CD4-positive, alpha-beta memory T cell (primary cell): Measurements from ENCODE around the gene SYNPO. TPM values are rescaled to one million over a fixed set of nuclear protein-coding genes. Genes with fewer than 3 reads are reported as not detected.

ENCODE experiments used
- CTCF ChIA-PET: fragments of 350-600 bp; sonication (Branson Sonifier 250); formaldehyde crosslinking; loops from one replicate; lab custom pipeline; 2021; ENCODE audit warnings: inconsistent platforms; ENCODE audit not compliant: partially characterized antibody; lab: Charles Lee
- POLR2A ChIA-PET: fragments of 350-600 bp; sonication (Branson Sonifier 250); formaldehyde crosslinking; loops from one replicate; lab custom pipeline; 2021; ENCODE audit not compliant: partially characterized antibody; lab: Charles Lee
- DNase-seq, 5 donors: peaks; one replicate each; pipeline versions ENCODE4 v3.0.0 to v3.0.0-alpha.2; 2020 to 2022; ENCODE audit warnings: mixed read lengths in 1 of 5
- H3K27ac ChIP-seq: one replicate; pipeline ENCODE4 v1.7.0; 2013; ENCODE audit warnings: low read depth, low read length
- H3K27me3 ChIP-seq: 2 replicates; pipeline ENCODE4 v1.7.0; 2013; ENCODE audit warnings: mild to moderate bottlenecking, low read length, moderate library complexity; ENCODE audit not compliant: insufficient read depth
- H3K36me3 ChIP-seq: 2 replicates; pipeline ENCODE4 v1.7.0; 2013; ENCODE audit warnings: mild to moderate bottlenecking, low read length, moderate library complexity; ENCODE audit not compliant: insufficient read depth
- H3K4me1 ChIP-seq: 2 replicates; pipeline ENCODE4 v1.7.0; 2013; ENCODE audit warnings: mild to moderate bottlenecking, low read length, moderate library complexity; ENCODE audit not compliant: insufficient read depth
- H3K4me3 ChIP-seq, 2 donors: one replicate each; pipeline ENCODE4 v1.7.0; 2013; ENCODE audit warnings: low read length in 2 of 2, mild to moderate bottlenecking in 1 of 2
- H3K9me3 ChIP-seq, 2 donors: one replicate each; pipeline ENCODE4 v1.7.0; 2013; ENCODE audit warnings: low read length in 2 of 2, control low read depth in 1 of 2; ENCODE audit not compliant: control insufficient read depth in 1 of 2
- H3K27ac Mint-ChIP-seq, 7 donors: one replicate each; pipeline ENCODE4 v1.8.0; 2020 to 2021; ENCODE audit warnings: mixed read lengths in 7 of 7, mild to moderate bottlenecking in 6 of 7, inconsistent platforms in 3 of 7, moderate library complexity in 3 of 7
- H3K27me3 Mint-ChIP-seq, 2 donors: one replicate each; pipeline ENCODE4 v1.8.0; 2020 to 2021; ENCODE audit warnings: mixed read lengths in 2 of 2
- H3K36me3 Mint-ChIP-seq, 2 donors: one replicate each; pipeline ENCODE4 v1.8.0; 2020 to 2021; ENCODE audit warnings: mixed read lengths in 2 of 2, inconsistent platforms in 1 of 2, mild to moderate bottlenecking in 1 of 2
- H3K4me1 Mint-ChIP-seq, 4 donors: one replicate each; pipeline ENCODE4 v1.8.0; 2020 to 2021; ENCODE audit warnings: mixed read lengths in 4 of 4, mild to moderate bottlenecking in 1 of 4
- H3K4me3 Mint-ChIP-seq, 8 donors: one replicate each; pipeline ENCODE4 v1.8.0; 2020 to 2021; ENCODE audit warnings: mixed read lengths in 8 of 8, mild to moderate bottlenecking in 7 of 8, moderate library complexity in 6 of 8, inconsistent platforms in 3 of 8
- H3K9me3 Mint-ChIP-seq, 8 donors: one replicate each; pipeline ENCODE4 v1.8.0; 2020 to 2021; ENCODE audit warnings: mixed read lengths in 8 of 8, mild to moderate bottlenecking in 5 of 8, inconsistent platforms in 3 of 8, moderate library complexity in 1 of 8
- intact Hi-C: fragments of 100-400 bp; cut with micrococcal nuclease; formaldehyde crosslinking; loops from one replicate; pipeline ENCODE4 v1.15.1; 2023
- polyA plus RNA-seq, 2 donors: library from polyadenylated mRNA; unstranded; fragments of 300-500 nt; fragmentation: Illumina TruSeq; gene quantifications; one replicate each; pipeline ENCODE4 v1.2.3, GENCODE V29; 2021
- total RNA-seq, 2 experiments: library from RNA; stranded (reverse); gene quantifications; one replicate each; pipeline ENCODE4 v1.2.3, GENCODE V29; 2021

Gene SYNPO
- total and polyA plus RNA-seq, 4 experiments from 2014 or later = 0.06 TPM; not detected in 3

- POLR2A ChIA-PET = no interaction called here
- H3K27ac ChIP-seq = no peak overlapping the region
- H3K27me3 ChIP-seq = no peaks in the 10 kb centered on the region
- CTCF ChIA-PET = no interaction called here
- intact Hi-C loops = no loop called here
- Mint-ChIP-seq H3K27ac (no peak overlapping the region), H3K36me3 (no peaks in the 10 kb centered on the region), H3K27me3 (peaks cover 6% of the 10 kb centered on the region in 2 donors), H3K4me1 (no peaks in the 10 kb centered on the region), H3K4me3 (no peak overlapping the region), H3K9me3 (no peaks in the 10 kb centered on the region)
- no peaks in the 10 kb centered on the region for H3K36me3 ChIP-seq
- no peak overlapping the region for H3K4me3 ChIP-seq
- H3K9me3 ChIP-seq = no peaks in the 10 kb centered on the region
- H3K4me1 ChIP-seq = no peaks in the 10 kb centered on the region
- no peak for DNase-seq
Measured at GRCh38 chr5:150644514-150644913, 4.1 kb downstream of the SYNPO start.

GRCh38 chr5:150645070-150645700 lies 4.7 kb downstream of the SYNPO start:
- no peaks in the 10 kb centered on the region for H3K36me3 Mint-ChIP-seq
- no peaks in the 10 kb centered on the region for H3K9me3 ChIP-seq
- ChIA-PET CTCF (no interaction called here), POLR2A (no interaction called here)
- intact Hi-C loops = no loop called here
- no peak overlapping the region for H3K4me3 ChIP-seq
- H3K9me3 Mint-ChIP-seq = no peaks in the 10 kb centered on the region
- no peak for DNase-seq
- H3K36me3 ChIP-seq = no peaks in the 10 kb centered on the region
- H3K27me3 ChIP-seq = no peaks in the 10 kb centered on the region
- H3K27ac Mint-ChIP-seq = no peak overlapping the region
- no peaks in the 10 kb centered on the region for H3K4me1 ChIP-seq
- peaks cover 2 to 6% of the 10 kb centered on the region in 2 donors for H3K27me3 Mint-ChIP-seq
- no peak overlapping the region for H3K27ac ChIP-seq
- H3K4me3 Mint-ChIP-seq = no peak overlapping the region
- H3K4me1 Mint-ChIP-seq = no peaks in the 10 kb centered on the region

- Histone ChIP-seq H3K27ac (no peak overlapping the region), H3K4me3 (no peak overlapping the region), H3K4me1 (no peaks in the 10 kb centered on the region), H3K27me3 (no peaks in the 10 kb centered on the region), H3K9me3 (no peaks in the 10 kb centered on the region), H3K36me3 (no peaks in the 10 kb centered on the region)
- intact Hi-C loops = no loop called here
- Mint-ChIP-seq H3K36me3 (no peaks in the 10 kb centered on the region), H3K4me1 (no peaks in the 10 kb centered on the region), H3K27ac (peak overlapping the region in 1 of 7 donors; percentile 9), H3K27me3 (peaks cover 0 to 2% of the 10 kb centered on the region in 2 donors), H3K9me3 (no peaks in the 10 kb centered on the region), H3K4me3 (peak overlapping the region in 1 of 8 donors; percentile 61)
- no peak for DNase-seq
- CTCF ChIA-PET = no interaction called here
- POLR2A ChIA-PET = no interaction called here
Measured at GRCh38 chr5:150647275-150648251, 7.1 kb downstream of the SYNPO start.

DNA sequence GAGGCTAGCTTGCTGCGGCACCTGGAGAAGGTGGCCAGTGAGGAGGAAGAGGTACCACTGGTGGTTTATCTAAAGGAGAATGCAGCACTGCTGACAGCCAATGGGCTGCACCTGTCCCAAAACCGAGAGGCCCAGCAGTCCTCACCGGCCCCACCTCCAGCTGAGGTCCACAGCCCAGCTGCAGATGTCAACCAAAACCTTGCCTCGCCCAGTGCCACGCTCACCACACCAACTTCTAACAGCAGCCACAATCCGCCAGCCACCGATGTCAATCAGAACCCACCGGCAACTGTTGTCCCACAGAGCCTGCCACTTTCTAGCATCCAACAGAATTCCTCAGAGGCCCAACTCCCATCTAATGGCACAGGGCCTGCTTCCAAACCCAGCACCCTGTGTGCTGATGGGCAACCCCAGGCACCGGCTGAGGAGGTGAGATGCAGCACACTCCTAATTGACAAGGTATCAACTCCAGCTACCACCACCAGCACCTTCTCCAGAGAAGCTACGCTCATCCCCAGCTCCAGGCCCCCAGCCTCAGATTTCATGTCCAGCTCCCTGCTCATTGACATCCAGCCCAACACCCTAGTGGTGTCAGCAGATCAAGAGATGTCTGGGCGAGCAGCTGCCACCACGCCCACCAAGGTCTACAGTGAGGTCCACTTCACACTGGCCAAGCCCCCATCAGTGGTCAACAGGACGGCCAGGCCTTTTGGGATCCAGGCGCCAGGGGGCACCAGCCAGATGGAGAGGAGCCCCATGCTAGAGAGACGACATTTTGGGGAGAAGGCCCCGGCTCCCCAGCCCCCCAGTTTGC lies 8.0 kb downstream of the SYNPO start:
- no peak overlapping the region for H3K27ac Mint-ChIP-seq
- H3K9me3 ChIP-seq = no peaks in the 10 kb centered on the region
- POLR2A ChIA-PET = no interaction called here

GRCh38 chr5:150649108-150650020 lies 8.9 kb downstream of the SYNPO start:
- Mint-ChIP-seq H3K27me3 (peaks cover 0 to 2% of the 10 kb centered on the region in 2 donors), H3K4me1 (peaks cover 0 to 3% (median 0%) of the 10 kb centered on the region in 4 donors), H3K36me3 (no peaks in the 10 kb centered on the region), H3K4me3 (no peak overlapping the region), H3K27ac (no peak overlapping the region), H3K9me3 (no peaks in the 10 kb centered on the region)
- intact Hi-C loops = no loop called here
- no peak overlapping the region for H3K27ac ChIP-seq
- DNase-seq = no peak
- CTCF ChIA-PET = no interaction called here
- no peak overlapping the region for H3K4me3 ChIP-seq
- no peaks in the 10 kb centered on the region for H3K36me3 ChIP-seq
- no peaks in the 10 kb centered on the region for H3K9me3 ChIP-seq
- POLR2A ChIA-PET = no interaction called here
- H3K4me1 ChIP-seq = no peaks in the 10 kb centered on the region
- no peaks in the 10 kb centered on the region for H3K27me3 ChIP-seq

More for the DNA sequence above, 8.0 kb downstream of the SYNPO start:
- Histone ChIP-seq H3K36me3 (no peaks in the 10 kb centered on the region), H3K27me3 (no peaks in the 10 kb centered on the region), H3K4me3 (no peak overlapping the region), H3K27ac (no peak overlapping the region), H3K4me1 (no peaks in the 10 kb centered on the region)
- peaks cover 0 to 2% of the 10 kb centered on the region in 2 donors for H3K27me3 Mint-ChIP-seq
- no peaks in the 10 kb centered on the region for H3K9me3 Mint-ChIP-seq
- no peak overlapping the region for H3K4me3 Mint-ChIP-seq
- CTCF ChIA-PET = no interaction called here
- intact Hi-C loops = no loop called here
- no peaks in the 10 kb centered on the region for H3K36me3 Mint-ChIP-seq
- no peak for DNase-seq
- no peaks in the 10 kb centered on the region for H3K4me1 Mint-ChIP-seq

GRCh38 chr5:150650021-150651006 lies 9.9 kb downstream of the SYNPO start:
- no peak overlapping the region for H3K27ac ChIP-seq
- Mint-ChIP-seq H3K9me3 (no peaks in the 10 kb centered on the region), H3K4me3 (no peak overlapping the region), H3K4me1 (peaks cover 0 to 3% (median 0%) of the 10 kb centered on the region in 4 donors), H3K27ac (peak overlapping the region in 2 of 7 donors; percentile 62 to 66), H3K36me3 (no peaks in the 10 kb centered on the region), H3K27me3 (peaks cover 0 to 2% of the 10 kb centered on the region in 2 donors)
- DNase-seq = no peak
- H3K4me1 ChIP-seq = no peaks in the 10 kb centered on the region
- no peak overlapping the region for H3K4me3 ChIP-seq
- no peaks in the 10 kb centered on the region for H3K36me3 ChIP-seq
- intact Hi-C loops = no loop called here
- CTCF ChIA-PET = no interaction called here
- POLR2A ChIA-PET = no interaction called here
- H3K27me3 ChIP-seq = no peaks in the 10 kb centered on the region
- no peaks in the 10 kb centered on the region for H3K9me3 ChIP-seq
